RPMI7951 (cell line): Measurements from ENCODE around the gene PCGF5. TPM values are rescaled to one million over a fixed set of nuclear protein-coding genes. Genes with fewer than 3 reads are reported as not detected.
"Not testable (repeated sequence)": the region's sequence is repeated elsewhere in the genome, so short reads cannot be mapped to it uniquely, and the experiment has no call there.

Source experiments
- DNase-seq: peaks from one replicate; pipeline ENCODE4 v3.0.0-alpha.2; 2012; ENCODE audit warnings: low read depth
- total RNA-seq: library from RNA; depleted of rRNA; stranded (reverse); fragments of >200 nt; shearing (Covaris generic); gene quantifications from 2 replicates; pipeline ENCODE4 v1.2.3, GENCODE V29; 2014

PCGF5 gene
- total RNA-seq, 1 experiment from 2014 or later: 31.8 TPM

DNA sequence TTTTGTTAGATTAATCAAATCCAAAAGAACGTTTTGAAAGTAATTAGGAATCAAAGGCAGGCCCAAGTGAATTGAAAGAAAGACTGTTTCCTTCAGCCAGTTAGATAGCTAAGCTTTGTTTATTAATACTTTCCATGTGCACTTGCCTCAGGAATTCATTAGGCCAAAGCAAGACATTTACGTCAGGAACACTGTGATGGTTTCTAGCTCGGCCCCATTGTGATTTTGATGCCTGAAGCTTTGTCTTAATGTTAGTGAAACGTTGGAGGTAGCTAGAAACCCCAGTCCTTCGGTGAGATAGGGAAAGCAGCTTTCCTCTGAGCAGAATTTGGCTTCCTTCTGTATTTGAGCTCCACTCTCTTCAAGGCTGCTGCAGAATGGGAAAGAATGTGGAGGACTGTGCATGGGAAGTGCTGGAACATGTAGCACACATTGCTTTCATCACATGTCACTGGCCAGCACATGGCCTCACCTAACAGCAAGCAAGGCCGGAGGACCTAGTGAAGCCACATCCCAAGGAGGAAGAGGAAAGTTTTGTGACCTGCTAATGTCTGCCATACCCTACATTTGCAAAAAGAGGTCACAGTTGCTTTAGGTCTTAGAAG lies 64.1 kb downstream of the PCGF5 start:
- no peak for DNase-seq

DNA sequence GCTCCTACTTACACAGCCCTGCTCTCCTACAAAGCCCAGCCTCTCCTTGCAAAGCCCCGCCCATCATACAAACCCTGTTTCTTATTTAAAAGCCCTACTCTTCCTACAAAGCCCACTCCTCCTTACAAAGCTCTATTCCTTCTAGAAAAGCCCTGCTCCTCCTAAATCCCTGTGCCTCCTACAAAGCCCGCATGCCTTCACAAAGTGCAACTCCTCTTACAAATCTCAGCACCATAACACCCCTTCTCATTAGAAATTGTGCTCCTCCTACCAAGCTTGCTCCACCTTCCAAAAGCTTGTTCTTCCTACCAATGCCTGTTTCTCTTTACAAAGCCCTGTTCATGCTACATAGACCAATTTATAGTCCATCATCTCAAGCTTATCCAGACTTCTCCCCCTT lies 66.1 kb downstream of the PCGF5 start:
- no peak for DNase-seq

DNA sequence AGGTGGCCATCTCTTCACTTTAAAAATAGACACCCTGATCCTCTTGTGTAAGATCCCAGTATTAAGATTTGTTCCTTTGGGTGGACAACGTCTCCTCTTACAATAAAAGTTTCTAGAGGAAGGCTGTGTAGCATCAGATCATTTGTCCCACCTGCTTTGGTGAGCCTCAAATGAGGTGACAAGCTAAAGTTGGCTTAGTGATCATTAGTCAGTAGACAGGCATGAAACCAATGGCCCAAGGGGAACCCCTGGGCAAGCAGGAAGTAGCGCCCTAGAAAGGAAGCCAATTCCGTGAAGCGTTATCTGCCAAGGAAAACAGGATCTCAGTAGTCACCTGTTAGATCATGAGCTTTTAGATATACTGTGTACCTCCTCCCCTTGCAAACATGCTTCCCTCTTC lies 66.8 kb downstream of the PCGF5 start:
- DNase-seq: no peak

DNA sequence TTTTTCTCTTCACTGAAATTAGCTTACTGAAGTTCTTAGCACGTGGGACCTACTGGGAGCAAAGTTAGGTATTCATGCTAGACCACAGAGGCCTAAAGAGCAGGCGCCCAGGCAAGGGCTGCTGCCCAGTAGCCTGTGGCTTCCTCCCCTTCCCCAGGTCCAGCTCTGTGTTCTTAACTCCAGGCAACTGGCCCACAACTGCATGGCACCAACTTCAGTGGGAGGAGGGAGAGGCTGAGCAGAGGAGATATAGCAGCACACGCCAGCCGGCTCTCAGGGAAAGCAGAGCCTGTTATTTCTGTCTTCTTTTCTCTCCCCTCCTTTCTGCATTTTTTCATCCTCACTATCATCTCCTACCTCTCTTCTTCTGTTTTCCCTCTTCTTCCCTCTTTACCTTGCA lies 67.4 kb downstream of the PCGF5 start:
- no peak for DNase-seq

DNA sequence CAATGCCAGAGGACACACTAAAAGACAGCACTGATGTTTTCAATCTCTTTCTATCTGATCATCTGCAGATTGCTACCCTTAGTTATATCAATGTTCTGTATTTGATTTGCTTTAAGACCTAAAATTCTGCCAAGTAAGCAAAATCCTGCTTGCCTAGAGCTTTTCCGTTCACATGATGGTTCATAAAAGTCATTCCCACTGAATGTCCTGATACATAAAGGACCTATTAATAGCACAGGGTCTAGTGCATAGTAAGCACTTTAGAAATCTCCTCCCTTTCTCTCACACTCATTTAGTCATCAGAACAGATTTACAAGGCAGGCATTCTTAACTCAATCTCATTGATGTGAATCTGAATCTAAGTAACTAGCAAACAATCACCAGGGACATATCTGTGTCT lies 68.8 kb downstream of the PCGF5 start:
- DNase-seq: peak; percentile 18

DNA sequence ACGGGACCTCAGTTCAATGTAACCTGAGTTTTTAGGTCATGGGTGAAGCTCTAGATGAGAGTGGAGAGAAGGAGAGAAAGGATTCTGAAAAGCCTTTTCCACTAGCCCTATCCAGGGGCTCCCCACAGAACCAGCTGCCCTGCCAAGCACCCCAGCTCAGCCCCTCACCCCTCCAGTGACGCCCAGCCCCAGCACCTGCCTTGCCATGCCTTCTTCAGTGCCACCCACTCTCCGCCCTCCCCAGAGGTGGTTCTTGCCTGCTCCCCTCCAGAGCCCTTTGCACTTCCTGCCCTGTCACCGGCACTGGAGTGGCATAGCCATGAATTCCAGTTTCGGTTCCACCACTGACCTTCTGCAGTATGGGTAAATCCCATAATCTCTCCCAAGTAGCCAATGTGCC lies 70.1 kb downstream of the PCGF5 start:
- no peak for DNase-seq

DNA sequence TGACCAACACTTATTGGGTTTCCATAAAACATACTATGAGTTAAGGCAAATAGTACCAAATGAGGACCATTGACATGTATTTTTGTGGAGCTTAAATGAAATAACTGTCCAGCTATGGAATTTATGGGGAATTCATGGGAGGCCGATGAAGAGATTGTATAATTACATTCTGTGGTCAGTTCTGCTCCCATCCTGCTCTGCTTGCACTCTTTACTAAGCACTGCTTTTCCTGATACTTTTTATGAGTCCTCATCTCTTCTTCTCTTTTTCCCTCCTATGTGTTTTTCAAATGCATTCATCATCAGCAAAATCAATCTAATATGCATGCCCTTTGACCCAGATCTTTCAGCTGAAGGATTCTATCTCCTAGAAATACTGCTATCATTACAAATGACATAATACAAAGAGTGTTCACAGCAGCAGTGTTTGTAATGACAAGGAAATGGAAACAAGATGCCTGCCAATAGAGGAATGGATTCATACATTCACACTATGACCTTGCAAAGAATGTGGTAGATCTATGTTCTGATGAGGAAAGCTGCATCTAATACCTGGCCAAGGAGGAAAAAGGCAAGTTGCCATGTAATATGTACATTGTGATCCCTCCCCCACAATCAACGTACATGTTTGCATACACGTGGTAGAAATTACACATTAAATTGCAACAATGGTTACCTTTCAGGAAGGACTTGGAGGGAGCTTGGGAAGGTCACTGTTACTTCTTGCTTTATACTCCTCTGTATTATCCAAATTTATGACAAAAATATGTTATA lies 73.9 kb downstream of the PCGF5 start:
- no peak for DNase-seq

DNA sequence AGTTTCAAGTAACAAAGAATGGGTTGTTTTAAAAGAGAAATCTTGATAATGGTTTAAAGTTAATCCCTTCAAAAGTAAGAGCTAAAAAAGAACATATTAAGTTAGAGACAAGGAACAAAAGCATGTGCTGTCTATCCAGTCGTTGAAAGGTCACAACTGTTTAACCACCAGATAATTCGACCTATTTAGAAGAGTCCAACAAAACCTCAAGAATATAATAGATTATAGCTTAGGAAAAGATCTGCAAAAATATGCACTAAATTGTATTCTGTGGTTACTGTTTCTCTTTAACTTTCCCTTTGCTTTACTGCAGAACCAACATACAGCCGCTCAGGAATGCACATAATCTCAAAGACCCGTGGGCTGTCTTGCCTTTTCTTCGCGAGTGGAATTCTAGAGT lies 74.9 kb downstream of the PCGF5 start:
- peak; percentile 23 for DNase-seq

DNA sequence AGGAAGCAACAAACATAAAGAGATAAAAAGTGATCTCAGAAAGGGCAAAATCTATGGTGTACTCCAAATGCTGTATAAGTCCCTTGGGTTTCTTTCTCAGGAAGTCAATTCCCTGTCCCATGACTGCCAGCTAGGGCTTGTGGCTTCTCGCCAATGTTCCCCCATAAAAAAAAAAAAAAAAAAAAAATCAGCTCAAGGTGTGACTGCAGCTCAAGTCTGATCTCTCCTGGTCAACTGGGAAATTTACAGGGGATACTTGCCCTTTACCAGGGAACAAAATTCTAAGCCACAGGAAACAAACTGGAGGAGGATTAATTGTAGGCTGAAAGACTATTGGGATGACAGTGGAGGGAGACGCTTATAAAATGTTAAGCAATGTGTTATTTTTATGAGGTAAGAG lies 76.0 kb downstream of the PCGF5 start:
- DNase-seq: peak; percentile 57

DNA sequence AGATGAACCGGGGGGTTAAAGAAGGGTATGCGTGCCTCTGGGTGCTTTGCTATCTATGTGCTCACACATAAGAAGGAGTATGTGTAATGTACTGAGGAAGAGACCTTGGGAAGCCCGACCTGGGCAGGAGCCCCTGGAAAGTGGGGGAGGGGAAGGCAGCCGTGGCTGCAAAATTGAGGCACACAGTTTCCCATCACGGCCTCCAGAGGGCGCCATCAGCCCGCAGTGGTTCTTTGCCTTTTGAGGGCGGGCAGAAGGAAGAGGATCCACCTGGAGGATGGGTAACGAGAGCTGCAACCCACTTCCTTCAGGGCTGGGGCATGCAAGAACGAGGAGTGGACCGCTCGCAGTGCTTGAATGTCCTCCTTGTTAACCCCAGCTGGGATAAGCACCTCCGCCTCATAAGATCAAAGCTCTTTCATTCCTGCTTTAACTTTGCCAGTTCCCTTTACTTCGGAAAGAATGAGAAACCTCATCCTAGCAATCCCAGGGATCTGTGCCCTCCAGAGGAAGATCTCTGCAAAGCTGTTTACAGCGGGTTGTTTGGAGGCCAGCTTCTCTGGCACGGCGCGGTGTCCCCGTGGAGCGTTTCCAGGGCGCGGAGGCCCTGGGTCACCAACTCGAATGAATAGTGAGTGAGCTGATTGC lies 77.9 kb downstream of the PCGF5 start:
- DNase-seq: peak; percentile 70

DNA sequence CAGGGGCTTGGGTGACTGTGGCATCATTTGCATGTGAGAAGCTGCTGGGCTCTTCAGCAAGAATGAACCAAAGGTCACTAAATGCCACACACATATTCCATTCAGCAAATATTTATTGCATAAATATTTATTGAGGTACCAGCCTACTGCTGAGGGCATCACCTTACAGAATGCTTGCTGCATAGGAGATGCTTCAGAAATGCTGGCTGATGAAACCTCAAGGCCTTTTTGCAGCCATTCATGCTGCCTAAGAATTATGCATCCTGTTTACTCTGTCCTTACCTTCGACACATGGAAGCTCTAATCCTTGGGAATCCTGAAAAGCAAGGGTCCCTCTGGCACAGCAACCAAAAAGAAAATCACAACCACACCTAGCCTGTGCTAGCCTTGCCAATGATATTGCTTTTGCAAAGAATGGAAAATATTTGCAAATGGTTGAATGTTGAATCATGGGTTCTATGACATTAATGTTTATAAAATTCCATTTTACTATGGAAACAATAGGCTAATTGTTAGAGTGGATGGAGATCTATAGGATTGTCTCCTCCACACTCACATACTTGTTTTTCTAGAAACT lies 79.6 kb downstream of the PCGF5 start:
- no peak for DNase-seq

DNA sequence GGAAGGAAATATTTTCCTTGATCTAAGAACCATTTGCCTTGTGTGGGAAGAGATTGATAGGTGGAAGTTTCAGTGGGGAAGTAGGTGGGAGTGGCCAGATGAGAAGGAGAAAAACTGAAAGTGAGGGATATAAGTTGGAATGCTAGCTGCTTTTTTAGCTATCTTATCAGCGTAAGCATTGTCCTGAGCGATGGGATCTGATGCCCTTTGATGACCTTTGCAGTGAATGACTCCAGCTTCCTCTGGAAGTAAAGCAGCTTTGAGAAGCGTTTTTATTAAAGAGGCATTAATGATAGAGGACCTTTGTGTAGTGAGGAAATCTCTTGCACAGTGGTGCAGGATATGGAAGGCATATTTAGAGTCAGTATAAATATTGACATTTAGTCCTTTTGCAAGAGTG lies 82.5 kb downstream of the PCGF5 start:
- DNase-seq: not testable (repeated sequence)

DNA sequence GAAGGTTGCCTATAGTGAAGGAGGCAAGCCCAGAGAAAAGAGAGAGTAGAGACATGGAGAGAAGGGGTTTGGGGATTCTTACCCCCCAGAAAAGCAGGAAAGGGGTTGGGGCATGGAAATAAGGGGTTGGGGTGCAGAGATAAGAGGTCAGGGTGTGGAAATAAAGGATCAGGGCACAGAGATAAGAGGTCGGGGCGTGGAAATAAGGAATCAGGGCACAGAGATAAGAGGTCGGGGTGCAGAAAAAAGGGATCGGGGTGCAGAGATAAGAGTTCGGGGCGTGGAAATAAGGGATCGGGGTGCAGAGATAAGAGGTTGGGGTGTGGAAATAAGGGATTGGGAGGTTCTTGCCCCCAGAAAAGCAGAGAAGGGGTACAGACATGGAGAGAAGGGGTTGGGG lies 85.5 kb downstream of the PCGF5 start:
- not testable (repeated sequence) for DNase-seq

DNA sequence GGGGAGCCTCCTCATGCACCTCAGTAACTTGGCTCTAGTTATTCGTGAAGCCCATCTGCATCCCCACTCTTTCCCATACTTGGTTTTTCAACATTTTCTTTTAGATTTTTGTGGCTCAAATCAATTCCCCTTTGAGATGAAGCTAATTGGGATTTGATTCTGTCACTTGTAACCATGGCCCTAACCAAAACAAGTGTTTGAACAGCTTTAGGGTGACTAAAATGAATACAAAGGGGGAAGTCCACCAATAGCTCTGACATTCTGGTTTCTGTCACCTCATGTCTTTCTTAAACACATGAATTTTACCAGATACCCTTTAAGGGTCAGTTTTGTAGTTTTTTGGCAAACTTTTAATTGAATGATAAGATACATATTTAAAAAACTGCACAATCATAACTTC lies 87.0 kb downstream of the PCGF5 start:
- DNase-seq: no peak

DNA sequence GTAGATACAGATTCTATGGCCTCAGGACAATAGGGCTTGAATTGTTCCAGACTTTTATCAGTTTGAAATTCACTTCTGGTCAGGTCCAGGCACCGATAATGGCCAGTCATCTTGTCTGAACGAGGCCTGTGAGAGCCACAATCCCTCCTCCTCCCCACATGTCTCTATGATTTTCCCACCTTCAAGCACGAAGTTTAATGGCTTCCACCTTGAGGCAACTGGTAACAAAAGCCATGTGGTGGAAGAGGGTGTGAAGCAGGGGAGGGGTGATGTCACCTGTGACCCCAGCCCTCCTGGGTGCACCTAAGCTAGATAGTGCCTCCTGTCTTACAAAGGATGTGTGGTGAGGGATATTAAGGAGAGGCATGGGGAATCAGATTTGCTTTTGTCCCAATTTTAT lies 89.2 kb downstream of the PCGF5 start:
- no peak for DNase-seq

DNA sequence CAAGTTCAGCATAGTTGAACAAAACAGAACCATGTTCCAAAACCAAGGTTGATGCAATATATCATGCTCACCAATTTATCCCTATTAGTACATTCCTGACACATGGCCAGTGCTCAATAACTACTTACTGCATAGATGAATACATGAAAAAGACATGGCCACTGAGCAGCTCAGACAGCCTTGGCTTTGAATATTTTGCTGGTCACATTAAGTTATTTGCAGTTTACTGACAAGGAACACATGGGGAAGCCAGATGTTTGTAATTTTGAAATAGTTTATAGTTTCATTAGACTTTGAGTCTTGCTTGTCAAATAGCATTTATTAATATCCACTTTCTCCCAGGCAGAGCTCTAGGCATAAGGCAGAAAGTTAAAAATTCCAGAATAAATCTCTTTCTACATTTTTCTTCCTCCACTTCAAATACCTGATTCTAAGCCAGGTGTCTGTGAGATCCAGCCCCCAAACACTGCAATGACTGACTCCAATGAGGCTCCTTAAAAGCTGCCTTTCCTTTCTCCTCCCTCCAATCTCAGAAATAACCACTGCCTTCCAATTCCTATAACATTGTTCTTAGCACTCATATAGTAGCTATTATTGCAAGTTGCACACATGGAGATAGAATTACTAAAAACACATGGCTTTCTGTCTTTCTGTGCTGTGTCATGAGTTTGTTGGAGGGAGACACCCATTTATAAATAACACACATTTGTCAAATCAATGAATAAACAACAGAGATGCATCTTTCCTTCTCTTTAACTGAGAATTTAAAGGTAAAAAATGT lies 91.3 kb downstream of the PCGF5 start:
- DNase-seq: no peak

DNA sequence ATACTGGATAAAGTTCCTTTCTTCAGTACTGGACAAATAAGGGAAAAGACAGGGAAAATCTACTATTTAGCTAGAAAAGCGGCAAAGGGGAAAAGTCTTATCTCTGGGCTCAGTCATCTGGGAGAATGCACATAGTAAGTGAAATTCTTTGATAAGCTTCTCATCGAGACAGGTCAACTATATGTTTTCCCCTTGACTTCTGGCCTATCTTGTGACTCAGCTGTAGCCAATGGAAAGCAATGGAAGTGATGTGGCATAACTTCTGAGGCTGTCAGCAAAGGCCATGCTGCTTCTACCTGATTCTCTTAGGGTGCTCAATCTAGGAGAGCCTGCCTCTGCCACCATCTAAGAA lies 91.9 kb downstream of the PCGF5 start:
- no peak for DNase-seq

DNA sequence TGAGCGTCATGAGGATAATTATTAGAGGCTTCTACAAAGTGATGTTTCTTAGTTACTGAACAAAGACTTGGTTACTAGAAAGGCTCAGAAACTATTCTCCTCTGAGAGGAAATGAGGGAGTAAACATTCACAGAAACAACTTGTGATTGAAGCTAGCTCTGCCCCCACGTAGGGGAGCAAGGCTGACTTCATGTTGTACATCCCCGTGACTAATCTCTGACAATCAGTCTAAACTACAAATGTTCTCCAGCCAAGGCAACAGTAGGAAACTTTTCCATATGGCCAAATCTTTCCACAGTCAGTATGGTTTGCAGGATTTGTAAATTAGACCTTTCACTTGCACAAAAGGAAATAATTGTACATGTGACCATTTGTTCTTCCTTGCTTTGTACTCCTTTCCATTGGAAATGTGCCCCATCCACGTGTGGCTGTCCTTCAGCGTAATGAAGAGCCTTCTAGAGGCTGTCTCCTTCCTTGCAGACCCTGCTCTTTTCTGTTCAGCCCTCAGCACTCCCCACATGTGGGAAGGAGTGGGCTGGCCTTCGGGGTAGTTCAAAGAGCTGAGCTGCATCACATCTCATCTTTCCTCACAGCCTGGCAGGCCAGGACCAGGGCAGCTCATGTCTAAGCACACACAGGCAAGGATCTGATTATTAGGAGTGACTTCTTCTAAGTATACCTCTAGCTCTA lies 93.5 kb downstream of the PCGF5 start:
- DNase-seq: peak; percentile 65

DNA sequence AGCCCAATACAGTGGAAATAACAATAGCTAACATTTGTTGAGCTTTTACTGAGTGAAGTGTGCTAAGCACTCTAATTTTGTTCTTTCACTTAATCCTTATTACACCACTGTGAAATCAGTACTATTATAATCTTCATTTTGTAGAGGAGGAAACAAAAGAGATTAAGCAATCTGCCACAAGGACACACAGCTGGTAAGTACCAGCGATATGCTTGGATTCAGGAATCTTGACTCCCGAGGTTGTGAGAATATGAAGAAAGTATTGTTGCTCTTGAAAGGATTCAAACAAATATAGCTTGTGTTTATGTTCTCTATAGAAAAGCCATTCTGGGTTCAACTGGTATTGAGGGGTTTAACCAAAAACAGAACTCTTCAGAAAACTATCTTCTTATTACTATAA lies 96.0 kb downstream of the PCGF5 start:
- no peak for DNase-seq

DNA sequence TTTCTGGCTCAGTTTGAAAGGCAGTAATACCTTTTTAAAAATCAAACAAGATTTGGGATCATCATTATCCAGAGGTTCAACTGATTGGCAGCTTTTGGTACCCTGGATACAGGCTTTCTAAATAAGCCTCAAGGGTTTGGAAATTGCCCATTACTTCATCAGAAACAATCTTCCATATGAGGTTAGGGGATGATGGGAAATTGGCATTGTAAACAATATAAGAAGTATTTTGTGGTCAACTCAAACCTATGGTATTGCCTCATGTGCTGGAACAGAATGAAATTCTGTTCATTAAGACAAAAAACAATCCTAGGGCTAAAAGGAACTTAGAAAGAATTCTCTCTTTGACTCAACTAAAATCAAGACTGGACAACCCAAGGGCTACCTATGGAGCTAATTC lies 97.1 kb downstream of the PCGF5 start:
- no peak for DNase-seq

DNA sequence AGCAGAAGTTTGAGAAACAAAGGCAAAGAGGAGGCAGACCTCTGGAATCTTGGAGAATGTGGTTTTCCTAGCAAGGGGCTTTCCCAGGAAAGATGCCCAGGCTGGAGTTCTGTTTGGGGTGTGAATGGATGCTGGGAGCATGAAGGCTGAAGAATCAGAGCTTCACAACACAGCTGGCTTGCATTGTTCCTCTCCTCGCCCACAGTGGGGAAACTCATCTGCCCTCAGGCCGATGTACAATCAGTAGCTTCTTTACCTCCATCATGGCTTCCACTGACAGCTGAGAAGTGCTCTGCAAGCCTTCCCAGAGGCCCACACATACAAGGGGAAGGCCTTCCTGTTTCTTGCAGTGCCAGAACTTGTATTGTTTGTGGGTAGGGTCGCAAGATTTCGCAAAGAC lies 98.9 kb downstream of the PCGF5 start:
- DNase-seq: peak; percentile 79
